Caco-2 (cell line): ENCODE measurements around the gene FCGR1A. TPM values are rescaled to one million over a fixed set of nuclear protein-coding genes. Genes with fewer than 3 reads are reported as not detected.
"Not testable (repeated sequence)": the region's sequence is repeated elsewhere in the genome, so short reads cannot be mapped to it uniquely, and the experiment has no call there.

Experiments used
- BruUV-seq: library from RNA; stranded (reverse); fragments of 400-500 nt; replicated peaks from 2 replicates; lab custom pipeline; 2021; lab: Mats Ljungman, UMichigan
- CTCF ChIA-PET: fragments of 300-600 bp; sonication (Branson Sonifier 250); formaldehyde crosslinking; loops from one replicate; lab custom pipeline; 2022; ENCODE audit warnings: antibody characterized with exemption; lab: Charles Lee
- POLR2A ChIA-PET: fragments of 300-600 bp; sonication (Branson Sonifier 250); formaldehyde crosslinking; loops from one replicate; lab custom pipeline; 2022; ENCODE audit warnings: antibody characterized with exemption; lab: Charles Lee
- DNase-seq, 2 experiments: peaks; one replicate each; pipeline versions ENCODE4 v3.0.0 to v3.0.0-alpha.2; 2020 to 2022
- H3K27me3 ChIP-seq: replicated peaks from 2 replicates; pipeline ENCODE4 v1.6.0; 2011; ENCODE audit warnings: low read length; ENCODE audit not compliant: control insufficient read depth, insufficient read depth
- H3K36me3 ChIP-seq: 2 replicates; pipeline ENCODE4 v1.5.1; 2011; ENCODE audit warnings: low read length; ENCODE audit not compliant: control insufficient read depth, insufficient read depth
- H3K4me1 ChIP-seq: fragments of 250-450 bp; sonication (Bioruptor Pico); 2 replicates; pipeline ENCODE4 v1.5.1; 2020; ENCODE audit warnings: mild to moderate bottlenecking
- H3K4me3 ChIP-seq: 2 replicates; pipeline ENCODE4 v1.5.1; 2011; ENCODE audit warnings: low read depth, mild to moderate bottlenecking, control low read depth, low read length
- H3K9me3 ChIP-seq: fragments of 250-450 bp; sonication (Bioruptor Pico); 2 replicates; pipeline ENCODE4 v1.5.1; 2020; ENCODE audit warnings: mild to moderate bottlenecking, moderate library complexity
- H3K27ac Mint-ChIP-seq: one replicate; pipeline ENCODE4 v1.8.0; 2022; ENCODE audit warnings: mixed read lengths; ENCODE audit not compliant: unreplicated experiment
- H3K27me3 Mint-ChIP-seq: one replicate; pipeline ENCODE4 v1.8.0; 2022; ENCODE audit warnings: mixed read lengths; ENCODE audit not compliant: insufficient read depth, unreplicated experiment
- H3K36me3 Mint-ChIP-seq: one replicate; pipeline ENCODE4 v1.8.0; 2022; ENCODE audit warnings: mild to moderate bottlenecking, mixed read lengths; ENCODE audit not compliant: insufficient read depth, unreplicated experiment
- H3K4me1 Mint-ChIP-seq: one replicate; pipeline ENCODE4 v1.8.0; 2022; ENCODE audit warnings: low read depth, mixed read lengths; ENCODE audit not compliant: unreplicated experiment
- H3K4me3 Mint-ChIP-seq: one replicate; pipeline ENCODE4 v1.8.0; 2022; ENCODE audit warnings: mild to moderate bottlenecking, moderate library complexity, mixed read lengths; ENCODE audit not compliant: unreplicated experiment
- H3K9me3 Mint-ChIP-seq: one replicate; pipeline ENCODE4 v1.8.0; 2022; ENCODE audit warnings: mixed read lengths; ENCODE audit not compliant: unreplicated experiment
- intact Hi-C: fragments of 100-400 bp; cut with micrococcal nuclease; formaldehyde crosslinking; loops from one replicate; pipeline ENCODE4 v1.10.0; 2022; ENCODE audit not compliant: unreplicated experiment
- total RNA-seq: library from RNA; stranded (reverse); gene quantifications from 2 replicates; pipeline ENCODE4 v1.2.3, GENCODE V29; 2022

FCGR1A gene
- total RNA-seq, 1 experiment from 2014 or later, result not detected

DNA sequence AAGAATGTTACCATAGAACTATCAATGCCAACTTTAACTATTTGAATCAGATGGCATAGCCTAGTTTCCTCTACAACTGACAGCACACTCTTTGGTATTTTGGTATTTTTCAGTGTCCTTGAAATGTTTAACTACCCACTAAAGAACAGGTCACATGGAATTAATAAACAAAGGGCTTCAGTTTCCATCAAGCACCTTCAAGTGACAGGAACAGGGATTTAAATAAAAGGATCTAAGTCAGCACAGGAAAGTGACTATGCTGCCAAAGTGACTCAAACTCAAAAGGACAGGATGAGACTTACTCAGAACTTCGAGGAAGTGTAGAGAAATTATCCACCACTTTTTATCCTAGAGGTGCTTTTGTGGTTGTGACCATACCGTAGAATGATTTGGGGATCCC is 20.2 kb upstream of the FCGR1A start:
- H3K4me1 Mint-ChIP-seq, H3K27me3 Mint-ChIP-seq, H3K27me3 ChIP-seq, H3K9me3 ChIP-seq, H3K36me3 ChIP-seq, H3K27ac Mint-ChIP-seq, intact Hi-C loops, H3K9me3 Mint-ChIP-seq, H3K4me1 ChIP-seq, BruUV-seq, H3K4me3 ChIP-seq, CTCF ChIA-PET, H3K36me3 Mint-ChIP-seq, DNase-seq, POLR2A ChIA-PET, H3K4me3 Mint-ChIP-seq: not testable (repeated sequence)

DNA sequence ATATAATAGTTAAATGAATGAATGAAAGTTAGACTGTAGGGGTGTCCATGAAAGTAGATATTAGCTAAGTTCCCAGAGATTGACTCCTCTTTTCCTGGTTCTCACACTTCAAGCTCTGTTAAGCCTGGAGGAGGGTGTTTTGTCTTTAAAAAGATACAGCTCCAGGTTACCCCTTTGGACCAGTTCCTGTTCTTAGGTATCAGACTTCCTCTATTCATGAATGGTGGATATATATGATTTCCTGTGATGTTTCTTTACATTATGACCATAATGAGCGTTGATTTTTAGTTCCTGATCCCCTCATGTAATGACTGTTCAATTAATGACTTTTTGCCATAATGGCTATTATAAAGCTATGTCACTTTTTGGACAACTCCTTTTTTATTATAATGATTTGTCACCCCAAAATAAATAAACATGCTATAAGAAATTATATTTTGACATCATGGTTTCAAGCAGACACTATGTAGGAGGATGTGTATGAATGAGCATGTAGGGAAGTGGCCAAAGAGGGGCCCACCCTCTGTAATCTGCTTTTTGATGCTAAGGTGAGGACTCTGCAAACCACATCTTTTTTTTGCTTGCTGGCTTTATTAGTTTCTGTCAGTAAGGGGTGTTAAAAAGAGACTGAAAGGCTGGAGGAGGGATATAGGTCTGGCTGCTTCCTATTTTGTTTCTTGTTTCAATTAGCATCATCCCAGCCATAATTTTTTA is 18.2 kb upstream of the FCGR1A start:
- POLR2A ChIA-PET, H3K27me3 Mint-ChIP-seq, H3K9me3 Mint-ChIP-seq, H3K4me1 ChIP-seq, H3K4me1 Mint-ChIP-seq, H3K27ac Mint-ChIP-seq, H3K4me3 ChIP-seq, H3K27me3 ChIP-seq, H3K9me3 ChIP-seq, H3K4me3 Mint-ChIP-seq, H3K36me3 Mint-ChIP-seq, DNase-seq, H3K36me3 ChIP-seq, BruUV-seq, CTCF ChIA-PET, intact Hi-C loops: not testable (repeated sequence)

DNA sequence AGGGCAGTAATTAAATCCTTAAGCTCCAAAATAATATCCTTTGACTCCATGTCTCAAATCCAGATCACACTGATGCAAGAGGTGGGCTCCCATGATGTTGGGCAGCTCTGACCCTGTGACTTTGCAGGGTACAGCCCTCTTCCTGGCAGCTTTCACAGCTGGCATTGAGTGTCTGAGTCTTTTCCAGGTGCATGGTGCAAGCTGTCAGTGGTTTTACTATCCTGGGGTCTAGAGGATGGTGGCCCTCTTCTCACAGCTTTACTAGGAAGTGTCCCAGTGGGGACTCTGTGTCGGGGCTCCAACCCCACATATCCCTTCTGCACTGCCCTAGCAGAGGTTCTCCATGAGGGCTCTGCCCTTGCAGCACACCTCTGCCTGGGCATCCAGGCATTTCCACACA is 16.3 kb upstream of the FCGR1A start:
- H3K27ac Mint-ChIP-seq, H3K9me3 ChIP-seq, H3K27me3 ChIP-seq, H3K36me3 ChIP-seq, H3K9me3 Mint-ChIP-seq, H3K4me1 ChIP-seq, H3K27me3 Mint-ChIP-seq, BruUV-seq, H3K4me3 Mint-ChIP-seq, POLR2A ChIA-PET, intact Hi-C loops, DNase-seq, H3K4me1 Mint-ChIP-seq, CTCF ChIA-PET, H3K4me3 ChIP-seq, H3K36me3 Mint-ChIP-seq: not testable (repeated sequence)

DNA sequence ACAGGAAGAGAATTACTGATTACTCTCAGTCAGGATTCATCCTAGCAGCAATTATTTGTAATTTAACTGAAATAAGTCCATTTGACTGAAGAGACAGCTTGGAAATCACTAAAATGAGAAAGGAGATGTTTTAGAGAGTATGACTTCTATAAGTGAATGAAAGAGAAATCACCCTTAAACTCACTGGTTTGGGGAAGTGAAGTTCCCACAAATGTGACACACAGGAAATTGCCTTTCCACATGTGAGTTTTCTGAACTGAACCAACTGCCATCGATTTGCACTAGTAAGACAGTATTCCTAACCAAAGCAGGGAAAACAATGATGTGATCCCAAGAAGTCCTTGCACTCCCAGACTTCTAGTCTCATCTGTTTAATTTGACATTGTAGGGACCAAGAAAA is 13.3 kb upstream of the FCGR1A start:
- H3K36me3 ChIP-seq, CTCF ChIA-PET, BruUV-seq, H3K36me3 Mint-ChIP-seq, intact Hi-C loops, H3K4me1 ChIP-seq, H3K4me3 Mint-ChIP-seq, H3K9me3 ChIP-seq, H3K4me1 Mint-ChIP-seq, H3K27me3 ChIP-seq, H3K27me3 Mint-ChIP-seq, H3K27ac Mint-ChIP-seq, DNase-seq, H3K9me3 Mint-ChIP-seq, POLR2A ChIA-PET, H3K4me3 ChIP-seq: not testable (repeated sequence)

DNA sequence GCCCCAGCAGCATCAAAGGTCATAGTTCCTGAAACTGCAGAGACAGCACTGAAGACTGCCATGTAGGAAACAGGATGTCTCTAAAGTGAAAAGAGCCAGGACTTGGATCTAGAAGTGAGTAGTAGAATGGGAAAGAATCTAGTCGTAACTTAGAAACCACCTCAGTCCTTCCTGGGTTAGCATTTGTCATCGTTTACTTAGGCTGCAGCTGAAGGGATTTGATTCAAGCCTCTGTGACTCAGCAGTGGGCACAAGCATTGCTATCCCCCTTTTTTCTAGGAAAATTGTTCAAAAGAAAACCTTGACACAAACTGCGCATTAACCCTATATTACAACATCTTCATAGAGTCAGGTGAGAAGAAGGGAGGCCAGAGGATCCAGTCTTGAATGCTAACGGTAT is 11.8 kb upstream of the FCGR1A start:
- DNase-seq, H3K27me3 Mint-ChIP-seq, H3K27me3 ChIP-seq, H3K4me1 ChIP-seq, H3K9me3 Mint-ChIP-seq, POLR2A ChIA-PET, H3K4me3 Mint-ChIP-seq, H3K36me3 Mint-ChIP-seq, H3K9me3 ChIP-seq, BruUV-seq, H3K36me3 ChIP-seq, H3K4me1 Mint-ChIP-seq, H3K4me3 ChIP-seq, H3K27ac Mint-ChIP-seq, intact Hi-C loops, CTCF ChIA-PET: not testable (repeated sequence)

DNA sequence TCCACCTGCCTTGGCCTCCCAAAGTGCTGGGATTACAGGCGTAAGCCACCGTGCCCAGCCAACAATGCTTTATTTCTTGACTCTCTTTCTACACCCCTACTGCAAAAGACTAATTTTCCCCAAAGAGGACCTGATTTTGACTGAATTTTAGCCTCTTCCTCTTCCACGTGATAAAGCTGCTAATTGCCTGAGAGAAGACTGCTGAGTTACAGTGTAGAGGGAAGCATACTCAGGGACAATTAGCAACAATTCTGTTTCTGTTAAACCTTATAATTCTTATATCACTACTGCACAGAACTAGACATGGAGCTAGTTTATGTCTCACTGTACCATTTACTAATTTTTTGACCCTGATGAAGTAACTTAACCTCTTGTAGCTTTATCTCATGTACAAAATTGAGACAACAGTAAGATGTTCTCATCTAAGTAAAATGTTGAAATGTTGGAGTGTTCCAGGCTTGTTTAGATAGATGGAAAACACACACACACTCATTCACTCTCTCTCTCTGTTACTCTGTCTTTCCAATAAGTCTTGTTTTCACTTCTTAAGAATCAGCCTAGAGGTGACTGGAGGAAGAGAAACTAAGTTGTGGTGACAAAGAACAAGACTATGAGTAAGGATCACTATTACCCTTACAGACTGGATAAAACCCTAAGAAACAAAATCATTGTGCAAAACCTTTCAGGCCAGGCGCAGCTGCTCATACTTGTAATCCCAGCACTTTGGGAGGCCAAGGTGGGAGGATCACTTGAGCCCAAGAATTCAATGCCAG is 10.7 kb upstream of the FCGR1A start:
- CTCF ChIA-PET, H3K4me1 Mint-ChIP-seq, H3K27me3 ChIP-seq, H3K36me3 ChIP-seq, H3K9me3 ChIP-seq, DNase-seq, H3K9me3 Mint-ChIP-seq, POLR2A ChIA-PET, H3K27me3 Mint-ChIP-seq, intact Hi-C loops, H3K4me3 Mint-ChIP-seq, H3K4me3 ChIP-seq, H3K36me3 Mint-ChIP-seq, BruUV-seq, H3K27ac Mint-ChIP-seq, H3K4me1 ChIP-seq: not testable (repeated sequence)
